Measurements from ENCODE around the gene CSNK2A3.
"Not testable (repeated sequence)": the region's sequence is repeated elsewhere in the genome, so short reads cannot be mapped to it uniquely, and the experiment has no call there.

CSNK2A3 gene

DNA sequence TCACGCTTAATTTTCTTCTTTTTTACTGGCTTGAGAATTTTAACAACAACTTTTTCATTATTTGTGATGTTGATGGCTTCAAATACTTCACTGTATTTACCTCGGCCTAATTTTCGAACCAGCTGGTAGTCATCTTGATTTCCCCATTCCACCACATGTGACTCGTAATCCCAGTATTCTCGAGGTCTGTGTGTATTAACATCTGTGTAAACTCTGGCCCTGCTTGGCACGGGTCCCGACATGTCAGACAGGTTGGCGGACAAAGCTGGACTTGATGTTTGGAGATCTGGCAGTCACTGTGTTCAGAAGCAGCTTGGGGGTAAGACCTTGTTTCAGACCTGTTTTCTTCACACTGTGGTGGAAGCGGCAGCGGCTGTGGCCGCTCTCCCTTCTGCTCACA lies at the start of gene CSNK2A3:
TSS of gene CSNK2A3 (minus strand) at position 373 of the 400 bp plus-strand sequence. CDS start at position 242, 131 bp downstream.
- H3K4me1 ChIP-seq = peaks cover 0 to 16% (median 12%) of the 10 kb centered on the region in 4 donors
- H3K27me3 ChIP-seq; H3K9me3 ChIP-seq; H3K4me3 ChIP-seq; H3K27ac ChIP-seq; H3K36me3 ChIP-seq; intact Hi-C loops (cut with DNase I; ENCODE audit: low total_unique reads); DNase-seq: not testable (repeated sequence)

DNA sequence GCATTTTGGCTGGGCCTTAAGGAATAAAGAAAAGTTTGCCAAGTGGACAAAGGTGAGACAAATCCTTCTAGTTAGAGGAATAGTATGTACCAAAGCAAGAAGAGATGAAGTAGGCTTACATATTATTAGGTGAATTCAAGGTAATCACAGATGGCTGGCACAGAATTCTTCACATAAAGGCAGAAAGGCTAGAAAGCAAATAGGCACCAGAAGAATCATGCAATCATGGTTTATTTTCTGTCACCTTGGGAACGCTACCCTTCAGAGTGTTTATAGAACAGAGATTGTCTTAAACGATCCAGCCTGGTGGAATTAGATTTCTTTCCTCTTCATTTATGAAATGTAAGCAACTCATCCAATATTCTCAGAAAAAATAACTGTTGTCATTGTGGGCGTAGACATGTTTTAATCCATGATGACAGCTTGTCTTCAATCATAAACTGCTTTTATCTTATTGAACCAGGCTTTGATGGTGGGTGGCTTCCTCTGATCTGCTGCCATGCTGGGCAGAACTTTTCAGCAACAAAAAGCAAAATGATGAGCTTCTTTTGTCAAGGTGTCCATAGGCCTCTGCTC lies 49.0 kb upstream of the CSNK2A3 start:
- Histone ChIP-seq H3K27me3 (no peaks in the 10 kb centered on the region), H3K36me3 (no peaks in the 10 kb centered on the region), H3K9me3 (no peaks in the 10 kb centered on the region), H3K4me1 (peaks cover 0 to 59% (median 23%) of the 10 kb centered on the region in 4 donors), H3K4me3 (no peak overlapping the region), H3K27ac (no peak overlapping the region)
- intact Hi-C loops (cut with DNase I; ENCODE audit: low total_unique reads) = loop anchor here (2.0 to 10.0 kb wide), 2 partner anchors 215 to 237 kb away; no protein-coding TSS in a partner anchor
- TF ChIP-seq, protein P1, sequence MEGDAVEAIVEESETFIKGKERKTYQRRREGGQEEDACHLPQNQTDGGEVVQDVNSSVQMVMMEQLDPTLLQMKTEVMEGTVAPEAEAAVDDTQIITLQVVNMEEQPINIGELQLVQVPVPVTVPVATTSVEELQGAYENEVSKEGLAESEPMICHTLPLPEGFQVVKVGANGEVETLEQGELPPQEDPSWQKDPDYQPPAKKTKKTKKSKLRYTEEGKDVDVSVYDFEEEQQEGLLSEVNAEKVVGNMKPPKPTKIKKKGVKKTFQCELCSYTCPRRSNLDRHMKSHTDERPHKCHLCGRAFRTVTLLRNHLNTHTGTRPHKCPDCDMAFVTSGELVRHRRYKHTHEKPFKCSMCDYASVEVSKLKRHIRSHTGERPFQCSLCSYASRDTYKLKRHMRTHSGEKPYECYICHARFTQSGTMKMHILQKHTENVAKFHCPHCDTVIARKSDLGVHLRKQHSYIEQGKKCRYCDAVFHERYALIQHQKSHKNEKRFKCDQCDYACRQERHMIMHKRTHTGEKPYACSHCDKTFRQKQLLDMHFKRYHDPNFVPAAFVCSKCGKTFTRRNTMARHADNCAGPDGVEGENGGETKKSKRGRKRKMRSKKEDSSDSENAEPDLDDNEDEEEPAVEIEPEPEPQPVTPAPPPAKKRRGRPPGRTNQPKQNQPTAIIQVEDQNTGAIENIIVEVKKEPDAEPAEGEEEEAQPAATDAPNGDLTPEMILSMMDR (IDR thresholded peaks at IDR 0.05) = no peak
- DNase-seq = no peak

DNA sequence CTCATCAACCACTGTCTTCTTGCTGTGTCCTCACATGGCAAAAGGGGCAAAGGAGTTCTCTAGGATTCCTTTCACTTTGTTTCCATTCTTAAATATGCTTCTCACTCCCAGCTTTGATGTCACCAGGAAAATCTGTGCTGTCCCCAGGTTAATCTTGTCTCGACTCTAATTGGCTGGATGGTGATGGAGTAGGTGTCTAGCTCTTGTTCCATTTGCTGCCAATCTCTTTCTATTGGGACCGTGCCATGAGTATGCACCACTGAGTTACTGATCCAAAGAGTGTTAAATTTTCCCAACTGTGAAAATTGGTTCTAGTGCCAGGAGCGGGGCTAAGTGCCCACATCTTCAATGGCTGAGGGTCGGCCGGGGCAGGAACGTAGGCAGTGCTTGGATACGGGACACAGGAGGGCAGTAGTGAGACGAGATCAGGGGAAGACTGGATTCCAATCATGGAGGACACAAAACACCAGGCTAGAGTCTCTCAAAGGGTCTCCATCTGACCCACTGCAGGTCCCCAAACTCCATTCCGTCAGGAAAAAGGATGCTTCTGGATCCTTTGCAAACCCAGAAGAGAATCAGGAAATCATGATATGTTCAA lies 47.7 kb upstream of the CSNK2A3 start:
- intact Hi-C loops (cut with DNase I; ENCODE audit: low total_unique reads) = loop anchor here (2.0 to 10.0 kb wide), 2 partner anchors 216 to 236 kb away; no protein-coding TSS in a partner anchor
- DNase-seq = no peak
- H3K27ac ChIP-seq = no peak overlapping the region
- no peaks in the 10 kb centered on the region for H3K9me3 ChIP-seq
- H3K4me1 ChIP-seq = peaks cover 0 to 57% (median 12%) of the 10 kb centered on the region in 4 donors
- no peaks in the 10 kb centered on the region for H3K36me3 ChIP-seq
- TF ChIP-seq, protein P1 (IDR thresholded peaks at IDR 0.05) = no peak
- no peak overlapping the region for H3K4me3 ChIP-seq
- H3K27me3 ChIP-seq = no peaks in the 10 kb centered on the region

DNA sequence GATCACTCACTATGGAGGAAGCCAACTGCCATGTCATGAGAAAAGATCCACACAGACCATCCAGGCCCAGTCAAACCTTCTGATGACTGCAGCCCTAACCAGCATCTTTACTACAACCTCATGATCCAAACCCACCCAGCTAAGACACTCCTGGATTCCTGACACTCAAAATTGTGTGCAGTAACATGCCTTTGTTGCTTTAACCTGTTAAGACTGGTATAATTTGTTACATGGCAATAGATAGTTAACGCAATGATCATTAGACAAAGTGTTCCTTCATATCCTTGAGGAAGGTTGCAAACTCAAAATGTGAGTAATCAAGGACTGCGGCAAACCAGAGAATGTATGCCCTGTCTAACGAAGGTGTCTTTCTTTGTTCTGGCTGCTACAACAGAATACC lies 47.1 kb upstream of the CSNK2A3 start:
- peaks cover 0 to 52% (median 10%) of the 10 kb centered on the region in 4 donors for H3K4me1 ChIP-seq
- no peaks in the 10 kb centered on the region for H3K9me3 ChIP-seq
- DNase-seq = no peak
- H3K36me3 ChIP-seq = no peaks in the 10 kb centered on the region
- no peaks in the 10 kb centered on the region for H3K27me3 ChIP-seq
- no peak overlapping the region for H3K4me3 ChIP-seq
- H3K27ac ChIP-seq = no peak overlapping the region
- TF ChIP-seq, protein P1 (IDR thresholded peaks at IDR 0.05) = no peak
- intact Hi-C loops (cut with DNase I; ENCODE audit: low total_unique reads) = loop anchor here (2.0 to 10.0 kb wide), 2 partner anchors 217 to 235 kb away; no protein-coding TSS in a partner anchor

DNA sequence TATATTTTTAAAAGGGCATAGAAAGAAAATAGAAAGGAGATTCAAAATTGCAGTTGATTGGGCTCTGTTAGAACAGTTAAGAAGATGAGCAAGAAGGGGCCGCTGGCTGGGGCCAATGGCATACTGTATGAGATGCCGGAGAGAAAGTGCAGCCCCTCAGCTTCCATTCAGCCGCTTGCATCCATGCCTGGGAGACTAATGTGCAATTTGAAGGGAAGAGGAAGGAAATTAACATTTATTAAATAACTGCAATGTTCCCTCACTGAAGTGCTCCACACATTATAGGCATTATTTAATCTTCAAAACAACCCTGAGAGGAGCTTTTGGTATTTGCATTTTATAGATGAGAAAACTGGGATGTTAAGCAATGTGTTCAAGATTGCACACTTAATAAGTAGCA lies 44.7 kb upstream of the CSNK2A3 start:
- no peaks in the 10 kb centered on the region for H3K27me3 ChIP-seq
- no peak overlapping the region for H3K27ac ChIP-seq
- peaks cover 0 to 30% (median 0%) of the 10 kb centered on the region in 4 donors for H3K4me1 ChIP-seq
- H3K36me3 ChIP-seq = no peaks in the 10 kb centered on the region
- no peaks in the 10 kb centered on the region for H3K9me3 ChIP-seq
- DNase-seq = no peak
- no peak overlapping the region for H3K4me3 ChIP-seq
- intact Hi-C loops (cut with DNase I; ENCODE audit: low total_unique reads) = no loop called here
- TF ChIP-seq, protein P1 (IDR thresholded peaks at IDR 0.05) = no peak

DNA sequence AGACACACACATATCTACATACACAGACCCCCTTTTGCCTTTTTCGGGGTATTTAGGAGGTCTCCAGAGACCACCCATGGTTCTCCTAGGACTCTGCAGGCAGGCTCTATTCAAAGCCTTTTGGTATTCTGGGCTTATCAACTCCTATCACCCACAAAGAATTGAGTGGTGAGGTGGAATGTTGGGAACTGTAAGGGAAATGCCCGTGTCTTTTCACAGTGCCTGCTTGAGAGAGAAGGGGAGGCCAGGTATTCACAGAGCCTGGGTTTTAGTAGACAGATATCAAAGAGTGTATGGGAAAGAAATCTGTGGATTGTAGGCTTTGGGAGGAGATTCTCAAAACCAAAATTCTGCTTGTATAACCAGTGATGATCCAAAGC lies 44.0 kb upstream of the CSNK2A3 start:
- intact Hi-C loops (cut with DNase I; ENCODE audit: low total_unique reads) = no loop called here
- H3K4me3 ChIP-seq = no peak overlapping the region
- no peaks in the 10 kb centered on the region for H3K36me3 ChIP-seq
- H3K9me3 ChIP-seq = no peaks in the 10 kb centered on the region
- TF ChIP-seq, protein P1 (IDR thresholded peaks at IDR 0.05) = no peak
- H3K27me3 ChIP-seq = no peaks in the 10 kb centered on the region
- peaks cover 0 to 29% (median 2%) of the 10 kb centered on the region in 4 donors for H3K4me1 ChIP-seq
- DNase-seq = no peak
- H3K27ac ChIP-seq = peak overlapping the region; percentile 46 to 59
